Panc1 (cell line): ENCODE data around the gene ITPR3. TPM values are rescaled to one million over a fixed set of nuclear protein-coding genes. Genes with fewer than 3 reads are reported as not detected.

Source experiments
- ATAC-seq: fragments of 200-7000 bp; cut with Tn5 transposase; 2 replicates; pipeline ENCODE4 v1.9.1; 2020; ENCODE audit warnings: mild to moderate bottlenecking, moderate library complexity
- BruUV-seq: library from RNA; stranded (reverse); fragments of 400-500 nt; replicated peaks from 2 replicates; lab custom pipeline; 2021; lab: Mats Ljungman, UMichigan
- CTCF ChIA-PET: fragments of 300-600 bp; sonication (Branson Sonifier 250); formaldehyde crosslinking; loops from one replicate; lab custom pipeline; 2022; ENCODE audit warnings: antibody characterized with exemption; lab: Charles Lee
- POLR2A ChIA-PET: fragments of 300-600 bp; sonication (Branson Sonifier 250); formaldehyde crosslinking; loops from one replicate; lab custom pipeline; 2022; ENCODE audit warnings: antibody characterized with exemption; lab: Charles Lee
- DNase-seq: peaks from one replicate; pipeline ENCODE4 v3.0.0-alpha.2; 2010; ENCODE audit warnings: low read depth, low spot score
- H3K27ac ChIP-seq: 2 replicates; pipeline ENCODE4 v1.5.1; 2011; ENCODE audit warnings: mild to moderate bottlenecking, low read length, inconsistent platforms
- H3K27me3 ChIP-seq: fragments of 200-500 bp; sonication (Bioruptor generic); 2 replicates; pipeline ENCODE4 v1.6.0; 2014; ENCODE audit warnings: low read length, inconsistent platforms; ENCODE audit not compliant: control insufficient read depth, insufficient read depth
- H3K36me3 ChIP-seq: fragments of 200-500 bp; sonication (Bioruptor generic); 2 replicates; pipeline ENCODE4 v1.5.1; 2014; ENCODE audit warnings: inconsistent platforms, mild to moderate bottlenecking, low read length, moderate library complexity; ENCODE audit not compliant: control insufficient read depth, insufficient read depth
- H3K4me1 ChIP-seq: 2 replicates; pipeline ENCODE4 v1.5.1; 2011; ENCODE audit warnings: inconsistent platforms, mild to moderate bottlenecking, low read length, moderate library complexity; ENCODE audit not compliant: control insufficient read depth, insufficient read depth
- H3K4me3 ChIP-seq, 2 experiments: 2 replicates each; pipeline ENCODE4 v1.5.1; 2011 to 2012; ENCODE audit warnings: low read depth in 2 of 2, low read length in 2 of 2, mild to moderate bottlenecking in 2 of 2, inconsistent platforms in 1 of 2, moderate library complexity in 1 of 2
- H3K9me3 ChIP-seq: fragments of 200-500 bp; sonication (Bioruptor generic); 2 replicates; pipeline ENCODE4 v1.5.1; 2014; ENCODE audit warnings: low read depth, mild to moderate bottlenecking, inconsistent platforms, low read length, moderate library complexity; ENCODE audit not compliant: control insufficient read depth, insufficient read depth
- POLR2AphosphoS5 ChIP-seq: IDR thresholded peaks from 2 replicates; pipeline ENCODE4 v1.6.1; 2012; ENCODE audit warnings: mild to moderate bottlenecking, low read depth, low read length, moderate library complexity
- REST ChIP-seq, 2 experiments: IDR thresholded peaks; 2 replicates each; pipeline ENCODE4 v1.6.1; 2011 to 2012; ENCODE audit warnings: low read depth in 2 of 2, control low read depth in 1 of 2, low read length in 1 of 2, mild to moderate bottlenecking in 1 of 2, moderate library complexity in 1 of 2; ENCODE audit not compliant: insufficient read depth in 1 of 2
- SIN3A ChIP-seq: IDR thresholded peaks from 2 replicates; pipeline ENCODE4 v1.6.1; 2012; ENCODE audit warnings: low read depth, mild to moderate bottlenecking, low read length, moderate library complexity, borderline replicate concordance; ENCODE audit not compliant: insufficient read depth
- TCF7L2 ChIP-seq: IDR thresholded peaks from 2 replicates; pipeline ENCODE4 v1.6.1; 2011; ENCODE audit warnings: mild to moderate bottlenecking, low read depth, low read length, inconsistent platforms
- in situ Hi-C: cut with HindIII; loops from 2 replicates; pipeline ENCODE4 v1.10.0; 2016; ENCODE audit warnings: low sequenced_read_pairs, low pct_unique_long_range_greater_than_20kb
- intact Hi-C: fragments of 100-400 bp; cut with micrococcal nuclease; formaldehyde crosslinking; loops from one replicate; pipeline ENCODE4 v1.10.0; 2022; ENCODE audit not compliant: unreplicated experiment
- total RNA-seq: library from RNA; stranded (reverse); gene quantifications from one replicate; pipeline ENCODE4 v1.2.1, GENCODE V29; 2021; ENCODE audit not compliant: unreplicated experiment
- TF ChIP-seq, protein P1 (sequence below): fragments of 450-650 bp; IDR thresholded peaks from 2 replicates; pipeline ENCODE4 v1.5.1; 2017; ENCODE audit warnings: mild to moderate bottlenecking

Gene ITPR3
- total RNA-seq, 1 experiment from 2014 or later = 65.8 TPM

GRCh38 chr6:33575211-33575610 lies 45.9 kb upstream of the ITPR3 start:
- no peak for DNase-seq
- BruUV-seq = no TSS peak
- H3K4me3 ChIP-seq = no peak overlapping the region
- H3K36me3 ChIP-seq = peaks cover 2% of the 10 kb centered on the region; the same call in 1 of the 2 replicates
- ATAC-seq = no peak
- TF ChIP-seq POLR2AphosphoS5 (no peak), SIN3A (no peak), TCF7L2 (no peak), REST (IDR thresholded peaks at IDR 0.05; ENCODE audit: insufficient read depth in 1 of 2, low read depth in 2 of 2, low read length in 1 of 2) (no peak)
- TF ChIP-seq, protein P1, sequence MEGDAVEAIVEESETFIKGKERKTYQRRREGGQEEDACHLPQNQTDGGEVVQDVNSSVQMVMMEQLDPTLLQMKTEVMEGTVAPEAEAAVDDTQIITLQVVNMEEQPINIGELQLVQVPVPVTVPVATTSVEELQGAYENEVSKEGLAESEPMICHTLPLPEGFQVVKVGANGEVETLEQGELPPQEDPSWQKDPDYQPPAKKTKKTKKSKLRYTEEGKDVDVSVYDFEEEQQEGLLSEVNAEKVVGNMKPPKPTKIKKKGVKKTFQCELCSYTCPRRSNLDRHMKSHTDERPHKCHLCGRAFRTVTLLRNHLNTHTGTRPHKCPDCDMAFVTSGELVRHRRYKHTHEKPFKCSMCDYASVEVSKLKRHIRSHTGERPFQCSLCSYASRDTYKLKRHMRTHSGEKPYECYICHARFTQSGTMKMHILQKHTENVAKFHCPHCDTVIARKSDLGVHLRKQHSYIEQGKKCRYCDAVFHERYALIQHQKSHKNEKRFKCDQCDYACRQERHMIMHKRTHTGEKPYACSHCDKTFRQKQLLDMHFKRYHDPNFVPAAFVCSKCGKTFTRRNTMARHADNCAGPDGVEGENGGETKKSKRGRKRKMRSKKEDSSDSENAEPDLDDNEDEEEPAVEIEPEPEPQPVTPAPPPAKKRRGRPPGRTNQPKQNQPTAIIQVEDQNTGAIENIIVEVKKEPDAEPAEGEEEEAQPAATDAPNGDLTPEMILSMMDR = no peak
- no peak overlapping the region for H3K27ac ChIP-seq
- POLR2A ChIA-PET = no interaction called here
- H3K4me1 ChIP-seq = peaks cover 19% of the 10 kb centered on the region
- intact Hi-C loops (loop anchor here (10.0 kb wide), 1 partner anchor 120 kb away; the partner anchor contains the start of gene ZBTB9), in situ Hi-C loops (no loop called here)
- CTCF ChIA-PET = interaction anchor here (0.5 kb wide), 1 partner anchor 105 kb away, joined by 7 read pairs; no protein-coding TSS in a partner anchor
- no peaks in the 10 kb centered on the region for H3K27me3 ChIP-seq
- H3K9me3 ChIP-seq = no peaks in the 10 kb centered on the region

- ChIA-PET POLR2A (interaction anchor here (0.9 kb wide), 1 partner anchor 25 kb away, joined by 8 read pairs; no protein-coding TSS in a partner anchor), CTCF (no interaction called here)
- TF ChIP-seq, protein P1 = no peak
- no peak for TF ChIP-seq REST (IDR thresholded peaks at IDR 0.05; ENCODE audit: insufficient read depth in 1 of 2, low read depth in 2 of 2, low read length in 1 of 2)
- TF ChIP-seq TCF7L2 = no peak
- TF ChIP-seq POLR2AphosphoS5 = no peak
- no peak for TF ChIP-seq SIN3A
- in situ Hi-C loops (no loop called here), intact Hi-C loops (loop anchor here (10.0 kb wide), 1 partner anchor 122 kb away; the partner anchor contains the start of gene ZBTB9)
- DNase-seq (no peak), ATAC-seq (no peak)
- peaks cover 2% of the 10 kb centered on the region; the same call in 1 of the 2 replicates for H3K36me3 ChIP-seq
- TSS peak; percentile 59 for BruUV-seq
- no peaks in the 10 kb centered on the region for H3K27me3 ChIP-seq
- peaks cover 16% of the 10 kb centered on the region for H3K4me1 ChIP-seq
- H3K4me3 ChIP-seq = 0 out of 4 replicates have a peak overlapping the region, but pooled peaks of 1 of the 2 experiments have one; percentile 16
- peak overlapping the region; percentile 66 for H3K27ac ChIP-seq
- no peaks in the 10 kb centered on the region for H3K9me3 ChIP-seq
These were observed 44.5 kb upstream of the ITPR3 start for GRCh38 chr6:33576668-33577067.
